AG04449 (cell line): Measurements from ENCODE around the gene MPPE1.
"Not testable (repeated sequence)": the region's sequence is repeated elsewhere in the genome, so short reads cannot be mapped to it uniquely, and the experiment has no call there.

Source experiments
- CTCF ChIA-PET: fragments of 350-600 bp; formaldehyde crosslinking; extraction: SDS; loops from one replicate; lab custom pipeline; 2021; ENCODE audit warnings: antibody characterized with exemption; lab: Yijun Ruan, JAX
- POLR2A ChIA-PET: fragments of 400-600, 350-600 bp; formaldehyde crosslinking; extraction: SDS; loops from one replicate; lab custom pipeline; 2020; ENCODE audit warnings: antibody characterized with exemption, inconsistent platforms; lab: Yijun Ruan, JAX
- DNase-seq: peaks from one replicate; pipeline ENCODE4 v3.0.0-alpha.2; 2010; ENCODE audit warnings: low read depth, low spot score
- H3K4me3 ChIP-seq: 2 replicates; pipeline ENCODE4 v1.5.1; 2011; ENCODE audit warnings: low read depth, mild to moderate bottlenecking, control low read depth, low read length
- TF ChIP-seq, protein P1 (sequence below): IDR thresholded peaks from one replicate; pipeline ENCODE4 v1.5.1; 2011; ENCODE audit warnings: mild to moderate bottlenecking, moderate library complexity, low read length, control low read depth, inconsistent platforms; ENCODE audit not compliant: insufficient read depth; ENCODE audit errors: missing control alignments

Gene MPPE1

DNA sequence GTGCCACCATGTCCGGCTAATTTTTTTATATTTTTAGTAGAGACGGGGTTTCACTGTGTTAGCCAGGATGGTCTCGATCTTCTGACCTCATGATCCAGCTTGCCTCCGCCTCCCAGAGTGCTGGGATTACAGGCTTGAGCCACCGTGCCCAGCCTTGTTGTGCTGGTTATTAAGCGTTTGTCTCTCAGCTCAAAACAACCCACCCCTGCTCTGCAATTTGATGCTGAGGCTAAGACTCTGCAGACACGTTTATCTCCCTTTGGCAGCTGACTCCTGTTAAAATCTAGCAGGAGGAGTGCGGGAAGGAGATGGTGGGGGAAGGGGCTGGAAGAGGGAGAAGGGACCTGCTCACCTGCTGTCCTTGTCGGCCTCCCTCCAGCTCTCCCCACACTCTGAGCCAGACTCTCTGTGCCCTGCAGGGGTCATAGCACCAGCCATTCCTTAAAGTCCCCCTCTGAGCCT, 43.3 kb upstream of the MPPE1 start:
- DNase-seq = no peak
- ChIA-PET CTCF (interaction anchor here (12.8 to 21.7 kb wide), 2 partner anchors 12 to 44 kb away, joined by 138 to 809 read pairs; no protein-coding TSS in a partner anchor), POLR2A (no interaction called here)
- TF ChIP-seq, protein P1, sequence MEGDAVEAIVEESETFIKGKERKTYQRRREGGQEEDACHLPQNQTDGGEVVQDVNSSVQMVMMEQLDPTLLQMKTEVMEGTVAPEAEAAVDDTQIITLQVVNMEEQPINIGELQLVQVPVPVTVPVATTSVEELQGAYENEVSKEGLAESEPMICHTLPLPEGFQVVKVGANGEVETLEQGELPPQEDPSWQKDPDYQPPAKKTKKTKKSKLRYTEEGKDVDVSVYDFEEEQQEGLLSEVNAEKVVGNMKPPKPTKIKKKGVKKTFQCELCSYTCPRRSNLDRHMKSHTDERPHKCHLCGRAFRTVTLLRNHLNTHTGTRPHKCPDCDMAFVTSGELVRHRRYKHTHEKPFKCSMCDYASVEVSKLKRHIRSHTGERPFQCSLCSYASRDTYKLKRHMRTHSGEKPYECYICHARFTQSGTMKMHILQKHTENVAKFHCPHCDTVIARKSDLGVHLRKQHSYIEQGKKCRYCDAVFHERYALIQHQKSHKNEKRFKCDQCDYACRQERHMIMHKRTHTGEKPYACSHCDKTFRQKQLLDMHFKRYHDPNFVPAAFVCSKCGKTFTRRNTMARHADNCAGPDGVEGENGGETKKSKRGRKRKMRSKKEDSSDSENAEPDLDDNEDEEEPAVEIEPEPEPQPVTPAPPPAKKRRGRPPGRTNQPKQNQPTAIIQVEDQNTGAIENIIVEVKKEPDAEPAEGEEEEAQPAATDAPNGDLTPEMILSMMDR = no peak
- H3K4me3 ChIP-seq = no peak overlapping the region

DNA sequence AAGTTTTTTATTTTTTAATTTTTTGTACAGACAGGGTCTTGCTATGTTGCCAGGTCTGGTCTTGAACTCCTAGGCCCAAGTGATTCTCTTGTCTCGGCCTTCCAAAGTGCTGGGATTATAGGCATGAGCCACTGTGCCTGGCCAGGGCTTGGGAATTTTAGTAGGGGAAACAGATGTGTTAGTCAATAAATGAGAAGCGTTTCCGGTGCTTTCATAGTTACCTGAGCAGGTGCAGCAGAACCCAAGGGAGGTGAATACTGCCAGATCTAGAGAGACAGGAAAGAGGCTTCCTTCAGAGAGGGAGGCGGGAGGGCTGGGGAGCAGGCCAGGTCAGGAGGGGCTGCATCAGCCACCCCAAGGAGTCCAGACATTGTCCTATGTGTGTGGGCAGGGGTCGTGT, 42.7 kb upstream of the MPPE1 start:
- TF ChIP-seq, protein P1 = no peak
- no peak overlapping the region for H3K4me3 ChIP-seq
- no peak for DNase-seq
- ChIA-PET POLR2A (interaction anchor here (1.0 kb wide), 1 partner anchor 13 kb away, joined by 3 read pairs; no protein-coding TSS in a partner anchor), CTCF (interaction anchor here (12.8 to 21.7 kb wide), 2 partner anchors 12 to 45 kb away, joined by 138 to 809 read pairs; no protein-coding TSS in a partner anchor)

GRCh38 chr18:11948852-11949523, 40.9 kb upstream of the MPPE1 start:
- POLR2A ChIA-PET = interaction anchor here (1.0 to 2.1 kb wide), 4 partner anchors 10 to 45 kb away, joined by 3 to 7 read pairs (median 3); no protein-coding TSS in a partner anchor
- TF ChIP-seq, protein P1 = no peak
- DNase-seq = no peak
- CTCF ChIA-PET = interaction anchor here (1.3 to 21.7 kb wide), 4 partner anchors 10 to 89 kb away, joined by 4 to 809 read pairs (median 72); no protein-coding TSS in a partner anchor
- H3K4me3 ChIP-seq = no peak overlapping the region

- ChIA-PET POLR2A (interaction anchor here (1.2 to 2.1 kb wide), 3 partner anchors 33 to 331 kb away, joined by 4 to 7 read pairs (median 5); no protein-coding TSS in a partner anchor), CTCF (interaction anchor here (0.8 to 21.7 kb wide), 9 partner anchors 8 to 215 kb away, joined by 3 to 809 read pairs (median 3); no protein-coding TSS in a partner anchor)
- TF ChIP-seq, protein P1 = no peak
- DNase-seq = peak; percentile 94
- peak overlapping the region; percentile 37 for H3K4me3 ChIP-seq
Measured at GRCh38 chr18:11947214-11948191, 39.4 kb upstream of the MPPE1 start.

DNA sequence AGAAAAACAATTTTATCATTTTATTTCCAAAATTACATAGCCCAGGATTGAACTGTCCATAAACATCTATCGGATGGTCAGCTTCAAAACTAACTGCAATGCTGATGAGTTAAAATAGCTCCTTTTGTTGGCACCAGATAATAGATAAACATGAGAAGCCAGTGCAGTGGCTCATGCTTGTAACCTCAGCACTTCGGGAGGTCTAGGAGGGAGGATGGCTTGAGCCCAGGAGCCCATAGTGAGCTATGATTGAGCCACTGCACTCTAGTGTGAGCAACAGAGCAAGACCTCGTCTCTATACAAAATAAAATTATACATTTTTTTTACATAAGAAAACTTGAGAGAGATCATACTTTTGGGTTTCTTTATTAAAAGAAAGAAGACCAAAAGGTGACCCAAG, 38.6 kb upstream of the MPPE1 start:
- POLR2A ChIA-PET = interaction anchor here (1.2 kb wide), 2 partner anchors 34 to 332 kb away, joined by 4 to 5 read pairs; no protein-coding TSS in a partner anchor
- H3K4me3 ChIP-seq = no peak overlapping the region; the same call in 1 of the 2 replicates
- CTCF ChIA-PET = interaction anchor here (1.0 to 21.7 kb wide), 7 partner anchors 8 to 213 kb away, joined by 3 to 809 read pairs (median 3); no protein-coding TSS in a partner anchor
- TF ChIP-seq, protein P1 = no peak
- no peak for DNase-seq

DNA sequence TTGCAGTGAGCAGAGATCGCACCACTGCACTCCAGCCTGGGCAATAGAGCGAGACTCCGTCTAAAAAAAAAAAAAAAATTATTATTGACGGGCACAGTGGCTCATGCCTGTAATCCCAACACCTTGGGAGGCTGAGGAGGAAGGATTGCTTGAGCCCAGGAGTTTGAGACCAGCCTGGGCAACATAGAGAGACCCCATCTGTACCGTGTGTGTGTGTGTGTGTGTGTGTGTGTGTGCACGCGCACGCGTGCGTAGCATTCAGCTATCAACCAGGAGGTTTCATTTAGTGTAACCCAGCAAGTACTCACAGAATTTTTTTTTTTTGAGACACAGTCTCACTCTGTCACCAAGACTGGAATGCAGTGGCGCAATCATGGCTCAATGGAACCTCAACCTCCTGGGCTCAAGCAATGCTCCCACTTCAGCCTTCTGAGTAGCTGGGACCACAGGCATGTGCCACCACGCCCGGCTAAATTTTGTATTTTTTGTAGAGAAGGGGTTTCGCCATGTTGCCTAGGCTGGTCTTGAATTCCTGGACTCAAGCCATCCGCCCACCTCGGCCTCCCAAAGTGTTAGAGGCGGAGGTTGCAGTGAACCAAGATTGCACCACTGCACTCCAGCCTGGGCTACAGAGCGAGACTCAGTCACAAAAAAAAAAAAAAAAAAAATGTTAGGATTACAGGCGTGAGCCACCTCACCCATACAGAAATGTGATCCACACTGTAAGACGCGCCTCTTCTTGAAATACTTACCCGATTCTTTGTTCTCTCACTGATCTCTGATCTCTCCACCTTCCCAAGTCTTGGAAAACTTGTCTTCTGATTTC, 37.9 kb upstream of the MPPE1 start:
- not testable (repeated sequence) for H3K4me3 ChIP-seq, DNase-seq
- CTCF ChIA-PET = interaction anchor here (1.0 to 21.7 kb wide), 7 partner anchors 7 to 93 kb away, joined by 3 to 809 read pairs (median 4); no protein-coding TSS in a partner anchor
- POLR2A ChIA-PET = interaction anchor here (0.7 to 1.2 kb wide), 3 partner anchors 35 to 1023 kb away, joined by 4 to 6 read pairs (median 5); no protein-coding TSS in a partner anchor
